ENCODE data around the gene GLI3. TPM values are rescaled to one million over a fixed set of nuclear protein-coding genes. Genes with fewer than 3 reads are reported as not detected.

The GLI3 gene
- total RNA-seq, 1 donor from 2014 or later, result 27.7 TPM

GRCh38 chr7:42263971-42264370 lies 27.0 kb upstream of the GLI3 start:
- H3K9me3 Mint-ChIP-seq (ENCODE audit: unreplicated experiment), result no peaks in the 10 kb centered on the region
- no peak overlapping the region for H3K9ac ChIP-seq (ENCODE audit: low read length)
- no peak overlapping the region for H2AFZ ChIP-seq (ENCODE audit: low read depth, low read length)
- no peaks in the 10 kb centered on the region for H3K79me2 ChIP-seq (ENCODE audit: insufficient read depth, low read length)
- H3K36me3 ChIP-seq (ENCODE audit: insufficient read depth, low read length), result no peaks in the 10 kb centered on the region
- H3K36me3 Mint-ChIP-seq (ENCODE audit: low read depth, unreplicated experiment), result no peaks in the 10 kb centered on the region
- no peaks in the 10 kb centered on the region for H3K9me3 ChIP-seq (ENCODE audit: insufficient read depth, low read depth, low read length)
- no peak overlapping the region for H3K27ac ChIP-seq (ENCODE audit: low read depth, low read length)
- H3K4me1 ChIP-seq (ENCODE audit: insufficient read depth, low read length), result peaks cover 5% of the 10 kb centered on the region
- FAIRE-seq (no peak), DNase-seq (ENCODE audit: low read depth) (no peak)
- no peak overlapping the region for H3K4me3 Mint-ChIP-seq (ENCODE audit: unreplicated experiment)
- peaks cover 5% of the 10 kb centered on the region for H3K27me3 Mint-ChIP-seq (ENCODE audit: low read depth, unreplicated experiment)
- no peaks in the 10 kb centered on the region for H4K20me1 ChIP-seq (ENCODE audit: insufficient read depth, low read length)
- H3K27me3 ChIP-seq (ENCODE audit: insufficient read depth, low read length), result no peaks in the 10 kb centered on the region
- no peaks in the 10 kb centered on the region for H3K4me1 Mint-ChIP-seq (ENCODE audit: low read depth, unreplicated experiment)
- H3K4me3 ChIP-seq (ENCODE audit: insufficient read depth, low read depth, low read length), result no peak overlapping the region
- H3K27ac Mint-ChIP-seq (ENCODE audit: unreplicated experiment), result no peak overlapping the region
- TF ChIP-seq CTCF (IDR thresholded peaks at IDR 0.05; ENCODE audit: insufficient read depth, low read depth, low read length), result no peak
- TF ChIP-seq EZH2 (IDR thresholded peaks at IDR 0.05; ENCODE audit: insufficient read depth, low read length), result no peak
- H3K4me2 ChIP-seq (ENCODE audit: low read length), result no peak overlapping the region

- Histone ChIP-seq H3K4me3 (ENCODE audit: insufficient read depth, low read depth, low read length) (no peak overlapping the region), H3K27ac (ENCODE audit: low read depth, low read length) (no peak overlapping the region), H3K9me3 (ENCODE audit: insufficient read depth, low read depth, low read length) (no peaks in the 10 kb centered on the region), H3K79me2 (ENCODE audit: insufficient read depth, low read length) (no peaks in the 10 kb centered on the region), H3K9ac (ENCODE audit: low read length) (no peak overlapping the region), H3K36me3 (ENCODE audit: insufficient read depth, low read length) (no peaks in the 10 kb centered on the region), H4K20me1 (ENCODE audit: insufficient read depth, low read length) (no peaks in the 10 kb centered on the region), H3K4me2 (ENCODE audit: low read length) (peak overlapping the region; percentile 33), H3K27me3 (ENCODE audit: insufficient read depth, low read length) (no peaks in the 10 kb centered on the region), H2AFZ (ENCODE audit: low read depth, low read length) (peak overlapping the region; percentile 32), H3K4me1 (ENCODE audit: insufficient read depth, low read length) (peaks cover 5% of the 10 kb centered on the region)
- H3K27me3 Mint-ChIP-seq (ENCODE audit: low read depth, unreplicated experiment), result peaks cover 5% of the 10 kb centered on the region
- DNase-seq (ENCODE audit: low read depth), result peak; percentile 88
- H3K4me1 Mint-ChIP-seq (ENCODE audit: low read depth, unreplicated experiment), result no peaks in the 10 kb centered on the region
- no peak for FAIRE-seq
- H3K36me3 Mint-ChIP-seq (ENCODE audit: low read depth, unreplicated experiment), result no peaks in the 10 kb centered on the region
- no peak overlapping the region for H3K4me3 Mint-ChIP-seq (ENCODE audit: unreplicated experiment)
- no peaks in the 10 kb centered on the region for H3K9me3 Mint-ChIP-seq (ENCODE audit: unreplicated experiment)
- TF ChIP-seq CTCF (IDR thresholded peaks at IDR 0.05; ENCODE audit: insufficient read depth, low read depth, low read length) (no peak), EZH2 (IDR thresholded peaks at IDR 0.05; ENCODE audit: insufficient read depth, low read length) (no peak)
- no peak overlapping the region for H3K27ac Mint-ChIP-seq (ENCODE audit: unreplicated experiment)
Observed at GRCh38 chr7:42262964-42263363, 26.0 kb upstream of the GLI3 start.

GRCh38 chr7:42254217-42254616 lies 17.2 kb upstream of the GLI3 start:
- H3K4me1 ChIP-seq (ENCODE audit: insufficient read depth, low read length), result no peaks in the 10 kb centered on the region
- DNase-seq (ENCODE audit: low read depth), result no peak
- H3K9ac ChIP-seq (ENCODE audit: low read length), result no peak overlapping the region
- no peaks in the 10 kb centered on the region for H3K9me3 ChIP-seq (ENCODE audit: insufficient read depth, low read depth, low read length)
- no peak overlapping the region for H3K4me3 ChIP-seq (ENCODE audit: insufficient read depth, low read depth, low read length)
- no peaks in the 10 kb centered on the region for H3K27me3 ChIP-seq (ENCODE audit: insufficient read depth, low read length)
- peaks cover 12% of the 10 kb centered on the region for H3K9me3 Mint-ChIP-seq (ENCODE audit: unreplicated experiment)
- no peaks in the 10 kb centered on the region for H3K79me2 ChIP-seq (ENCODE audit: insufficient read depth, low read length)
- H3K27ac ChIP-seq (ENCODE audit: low read depth, low read length), result no peak overlapping the region
- H3K27ac Mint-ChIP-seq (ENCODE audit: unreplicated experiment), result no peak overlapping the region
- FAIRE-seq, result no peak
- no peak overlapping the region for H3K4me2 ChIP-seq (ENCODE audit: low read length)
- no peaks in the 10 kb centered on the region for H3K36me3 ChIP-seq (ENCODE audit: insufficient read depth, low read length)
- H3K27me3 Mint-ChIP-seq (ENCODE audit: low read depth, unreplicated experiment), result no peaks in the 10 kb centered on the region
- peaks cover 3% of the 10 kb centered on the region for H3K36me3 Mint-ChIP-seq (ENCODE audit: low read depth, unreplicated experiment)
- TF ChIP-seq EZH2 (IDR thresholded peaks at IDR 0.05; ENCODE audit: insufficient read depth, low read length), result no peak
- TF ChIP-seq CTCF (IDR thresholded peaks at IDR 0.05; ENCODE audit: insufficient read depth, low read depth, low read length), result no peak
- no peaks in the 10 kb centered on the region for H4K20me1 ChIP-seq (ENCODE audit: insufficient read depth, low read length)
- no peaks in the 10 kb centered on the region for H3K4me1 Mint-ChIP-seq (ENCODE audit: low read depth, unreplicated experiment)
- H3K4me3 Mint-ChIP-seq (ENCODE audit: unreplicated experiment), result no peak overlapping the region
- H2AFZ ChIP-seq (ENCODE audit: low read depth, low read length), result no peak overlapping the region
